Measurements from ENCODE around the gene GPRC5C.
A peak's percentile ranks its signal among the peaks of the same experiment; 100 is the strongest.

GPRC5C gene

GRCh38 chr17:74460241-74460640 is 28.4 kb downstream of the GPRC5C start:
- H3K27me3 ChIP-seq = no peaks in the 10 kb centered on the region
- no peak overlapping the region for H3K4me3 ChIP-seq (ENCODE audit: low read depth in 1 of 2, low read length in 1 of 2)
- peaks cover 56 to 60% of the 10 kb centered on the region in 2 experiments for H3K4me1 ChIP-seq (ENCODE audit: control insufficient read depth in 1 of 2, insufficient read depth in 1 of 2, low read depth in 1 of 2, low read length in 1 of 2)
- peak overlapping the region; percentile 25 for H3K27ac ChIP-seq
- H3K36me3 ChIP-seq = no peaks in the 10 kb centered on the region
- no peaks in the 10 kb centered on the region for H3K9me3 ChIP-seq
- TF ChIP-seq, protein P1, sequence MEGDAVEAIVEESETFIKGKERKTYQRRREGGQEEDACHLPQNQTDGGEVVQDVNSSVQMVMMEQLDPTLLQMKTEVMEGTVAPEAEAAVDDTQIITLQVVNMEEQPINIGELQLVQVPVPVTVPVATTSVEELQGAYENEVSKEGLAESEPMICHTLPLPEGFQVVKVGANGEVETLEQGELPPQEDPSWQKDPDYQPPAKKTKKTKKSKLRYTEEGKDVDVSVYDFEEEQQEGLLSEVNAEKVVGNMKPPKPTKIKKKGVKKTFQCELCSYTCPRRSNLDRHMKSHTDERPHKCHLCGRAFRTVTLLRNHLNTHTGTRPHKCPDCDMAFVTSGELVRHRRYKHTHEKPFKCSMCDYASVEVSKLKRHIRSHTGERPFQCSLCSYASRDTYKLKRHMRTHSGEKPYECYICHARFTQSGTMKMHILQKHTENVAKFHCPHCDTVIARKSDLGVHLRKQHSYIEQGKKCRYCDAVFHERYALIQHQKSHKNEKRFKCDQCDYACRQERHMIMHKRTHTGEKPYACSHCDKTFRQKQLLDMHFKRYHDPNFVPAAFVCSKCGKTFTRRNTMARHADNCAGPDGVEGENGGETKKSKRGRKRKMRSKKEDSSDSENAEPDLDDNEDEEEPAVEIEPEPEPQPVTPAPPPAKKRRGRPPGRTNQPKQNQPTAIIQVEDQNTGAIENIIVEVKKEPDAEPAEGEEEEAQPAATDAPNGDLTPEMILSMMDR (IDR thresholded peaks at IDR 0.05) = no peak

DNA sequence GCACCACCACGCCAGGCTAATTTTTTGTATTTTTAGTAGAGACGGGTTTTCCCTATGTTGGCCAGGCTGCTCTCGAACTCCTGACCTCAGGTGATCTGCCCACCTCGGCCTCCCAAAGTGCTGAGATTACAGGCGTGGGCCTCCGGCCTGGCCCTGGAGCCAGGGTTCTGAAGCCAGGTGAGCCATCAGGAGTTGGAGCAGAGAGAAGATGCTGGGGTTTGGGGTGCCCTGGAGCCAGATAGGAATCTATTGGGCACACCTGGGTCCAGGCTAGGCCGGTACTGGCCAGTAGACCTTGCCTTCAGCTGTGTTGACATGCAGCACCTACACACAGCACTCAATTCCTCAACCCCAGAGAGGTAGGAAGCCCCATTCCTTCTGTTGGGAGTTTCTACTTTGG is 29.1 kb downstream of the GPRC5C start:
- peaks cover 63 to 67% of the 10 kb centered on the region in 2 experiments for H3K4me1 ChIP-seq (ENCODE audit: control insufficient read depth in 1 of 2, insufficient read depth in 1 of 2, low read depth in 1 of 2, low read length in 1 of 2)
- TF ChIP-seq, protein P1 (IDR thresholded peaks at IDR 0.05) = no peak

DNA sequence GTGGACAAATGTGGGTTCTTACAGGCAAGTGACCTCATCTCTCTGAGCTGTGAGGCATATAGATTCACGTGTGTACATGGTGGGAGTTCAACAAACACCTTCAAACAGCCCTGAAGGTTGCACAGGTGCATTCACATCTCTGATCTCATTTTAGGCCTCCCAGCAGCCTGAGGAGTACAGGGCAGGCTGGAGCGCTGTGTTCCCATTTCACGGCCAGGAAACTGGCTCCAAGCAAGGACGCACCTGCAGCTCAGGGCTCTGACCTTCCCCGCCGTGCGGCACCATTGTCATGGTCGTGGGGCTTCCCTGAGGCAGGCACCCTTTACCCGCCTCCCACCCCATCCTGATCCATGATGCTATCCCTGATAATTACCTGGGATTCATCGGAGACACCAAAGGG is 29.7 kb downstream of the GPRC5C start:
- TF ChIP-seq, protein P1 (IDR thresholded peaks at IDR 0.05) = no peak
- Histone ChIP-seq H3K27me3 (no peaks in the 10 kb centered on the region), H3K9me3 (no peaks in the 10 kb centered on the region), H3K27ac (peak overlapping the region; percentile 98), H3K36me3 (no peaks in the 10 kb centered on the region), H3K4me1 (ENCODE audit: control insufficient read depth in 1 of 2, insufficient read depth in 1 of 2, low read depth in 1 of 2, low read length in 1 of 2) (peaks cover 69 to 70% of the 10 kb centered on the region in 2 experiments), H3K4me3 (ENCODE audit: low read depth in 1 of 2, low read length in 1 of 2) (peak overlapping the region in 1 of 2 experiments; percentile 12)

More for the DNA sequence above, 29.1 kb downstream of the GPRC5C start:
- Histone ChIP-seq H3K4me3 (ENCODE audit: low read depth in 1 of 2, low read length in 1 of 2) (no peak overlapping the region), H3K9me3 (no peaks in the 10 kb centered on the region), H3K27ac (peak overlapping the region; percentile 98), H3K36me3 (no peaks in the 10 kb centered on the region), H3K27me3 (no peaks in the 10 kb centered on the region)

- TF ChIP-seq, protein P1 (IDR thresholded peaks at IDR 0.05) = no peak
- Histone ChIP-seq H3K27ac (peak overlapping the region; percentile 98), H3K27me3 (no peaks in the 10 kb centered on the region), H3K9me3 (no peaks in the 10 kb centered on the region), H3K36me3 (no peaks in the 10 kb centered on the region), H3K4me3 (ENCODE audit: low read depth in 1 of 2, low read length in 1 of 2) (peak overlapping the region; percentile 58 to 70), H3K4me1 (ENCODE audit: control insufficient read depth in 1 of 2, insufficient read depth in 1 of 2, low read depth in 1 of 2, low read length in 1 of 2) (peaks cover 77 to 91% of the 10 kb centered on the region in 2 experiments)
Observed at GRCh38 chr17:74464730-74465377, 33.0 kb downstream of the GPRC5C start.

DNA sequence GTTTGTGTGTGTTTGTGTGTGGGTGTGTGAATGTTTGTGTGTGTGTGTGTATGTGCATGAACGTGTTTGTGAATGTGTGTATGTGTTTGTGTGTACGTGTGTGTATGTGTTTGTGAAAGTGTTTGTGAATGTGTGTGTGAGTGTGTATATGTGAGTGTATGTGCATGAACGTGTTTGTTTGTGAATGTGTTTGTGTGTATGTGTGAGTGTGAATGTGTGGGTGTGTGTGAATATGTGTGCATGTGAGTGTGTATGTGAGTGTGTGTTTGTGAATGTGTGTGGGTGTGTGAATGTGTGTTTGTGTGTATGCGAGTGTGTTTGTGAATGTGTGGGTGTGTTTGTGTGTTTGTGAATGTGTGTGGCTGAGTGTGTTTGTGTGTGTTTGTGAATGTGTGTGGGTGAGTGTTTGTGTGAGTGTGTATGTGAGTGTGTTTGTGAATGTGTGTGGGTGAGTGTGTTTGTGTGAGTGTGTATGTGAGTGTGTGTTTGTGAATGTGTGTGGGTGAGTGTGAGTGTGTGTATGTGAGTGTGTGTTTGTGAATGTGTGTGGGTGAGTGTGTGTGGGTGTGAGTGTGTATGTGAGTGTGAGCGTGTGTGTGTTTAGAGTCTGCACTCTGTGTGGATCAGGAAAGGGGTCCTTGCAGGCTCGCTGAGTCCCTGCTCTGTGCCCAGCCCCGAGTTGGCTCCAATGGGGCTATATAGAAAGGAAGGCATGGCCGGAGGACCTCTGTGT is 33.7 kb downstream of the GPRC5C start:
- Histone ChIP-seq H3K36me3 (peaks cover 3% of the 10 kb centered on the region), H3K4me1 (ENCODE audit: control insufficient read depth in 1 of 2, insufficient read depth in 1 of 2, low read depth in 1 of 2, low read length in 1 of 2) (peaks cover 84 to 94% of the 10 kb centered on the region in 2 experiments), H3K27me3 (no peaks in the 10 kb centered on the region), H3K27ac (peak overlapping the region; percentile 98), H3K9me3 (no peaks in the 10 kb centered on the region), H3K4me3 (ENCODE audit: low read depth in 1 of 2, low read length in 1 of 2) (peak overlapping the region; percentile 70 to 90)
- TF ChIP-seq, protein P1 (IDR thresholded peaks at IDR 0.05) = no peak
